Body of pancreas (tissue), 4 donors: ENCODE measurements around the gene ADTRP. TPM values are rescaled to one million over a fixed set of nuclear protein-coding genes. Genes with fewer than 3 reads are reported as not detected.
"Not testable (repeated sequence)": the region's sequence is repeated elsewhere in the genome, so short reads cannot be mapped to it uniquely, and the experiment has no call there.

ENCODE experiments used
- ATAC-seq: fragments of 150-250 bp; one replicate; pipeline ENCODE4 v1.9.1; 2016
- DNase-seq, 4 donors: peaks; one replicate each; pipeline ENCODE4 v3.0.0-alpha.2; 2019
- H3K27ac ChIP-seq, 4 donors: fragments of 200-600 bp; sonication (generic); 1 replicate in 3 of 4; 2 replicates in 1 of 4; pipeline versions ENCODE4 v1.5.1 to v1.6.1; 2016 to 2019; ENCODE audit warnings: mild to moderate bottlenecking in 1 of 4, mixed read lengths in 1 of 4, moderate library complexity in 1 of 4
- H3K27me3 ChIP-seq, 2 donors: fragments of 200-600 bp; sonication (generic); one replicate each; pipeline ENCODE4 v1.6.0; 2016; ENCODE audit warnings: mild to moderate bottlenecking in 1 of 2
- H3K36me3 ChIP-seq, 2 donors: fragments of 200-600 bp; sonication (generic); replicated peaks in 1 of 2; 2 replicates each; pipeline ENCODE4 v1.5.1; 2016; ENCODE audit warnings: low read depth in 2 of 2; ENCODE audit not compliant: insufficient read depth in 1 of 2
- H3K4me1 ChIP-seq: fragments of 200-600 bp; sonication (generic); one replicate; pipeline ENCODE4 v1.6.0; 2016
- H3K4me3 ChIP-seq, 2 donors: fragments of 200-600 bp; sonication (generic); 1 replicate in 1 of 2; 2 replicates in 1 of 2; pipeline ENCODE4 v1.5.1; 2016 to 2019
- H3K9me3 ChIP-seq, 3 donors: fragments of 200-600 bp; sonication (generic); 1 replicate in 2 of 3; 2 replicates in 1 of 3; pipeline ENCODE4 v1.5.1; 2016
- CTCF ChIP-seq, 7 experiments: fragments of 450-650 bp in 4 of 7; fragments of 200-600 bp in 3 of 7; sonication (generic) in 3 of 7; IDR thresholded peaks; one replicate each; pipeline ENCODE4 v1.5.1; 2016 to 2019; ENCODE audit warnings: antibody characterized with exemption in 7 of 7
- POLR2A ChIP-seq, 3 donors: fragments of 450-650 bp; IDR thresholded peaks; one replicate each; pipeline ENCODE4 v1.6.1; 2016; ENCODE audit warnings: antibody characterized with exemption in 3 of 3, mild to moderate bottlenecking in 2 of 3
- WGBS, 2 donors: methylation state at CpG; one replicate each; pipeline ENCODE4 v1.1.5; 2017; 5-methylcytosine and 5-hydroxymethylcytosine counted together
- intact Hi-C: fragments of 100-400 bp; cut with DNase I; formaldehyde crosslinking; loops from one replicate; pipeline ENCODE4 v1.15.1; 2023
- total RNA-seq, 2 donors: library from RNA; depleted of rRNA; stranded (reverse); fragments of >200 nt; gene quantifications; one replicate each; pipeline ENCODE4 v1.1.0, GENCODE V29; 2016

ADTRP gene
- total RNA-seq, 2 donors from 2014 or later = not detected

- 62 to 84% methylated on average over 4 of the region's 4 CpGs for WGBS, 2 donors
- H3K27ac ChIP-seq = no peak overlapping the region
These were observed 85.9 kb downstream of the ADTRP start for GRCh38 chr6:11692451-11693376.

GRCh38 chr6:11689847-11690246, 88.8 kb downstream of the ADTRP start:
- Histone ChIP-seq H3K9me3 (no peaks in the 10 kb centered on the region), H3K36me3 (no peaks in the 10 kb centered on the region), H3K4me3 (no peak overlapping the region), H3K27ac (no peak overlapping the region), H3K27me3 (no peaks in the 10 kb centered on the region), H3K4me1 (no peaks in the 10 kb centered on the region)
- intact Hi-C loops = no loop called here
- 88 to 89% methylated on average over 3 of the region's 3 CpGs for WGBS, 2 donors
- no peak for ATAC-seq
- DNase-seq = no peak
- TF ChIP-seq CTCF (IDR thresholded peaks at IDR 0.05) (no peak), POLR2A (IDR thresholded peaks at IDR 0.05) (no peak)

More at GRCh38 chr6:11692451-11693376, 85.9 kb downstream of the ADTRP start:
- no peaks in the 10 kb centered on the region for H3K36me3 ChIP-seq
- intact Hi-C loops = no loop called here
- no peaks in the 10 kb centered on the region for H3K9me3 ChIP-seq
- no peak for ATAC-seq
- H3K27me3 ChIP-seq = no peaks in the 10 kb centered on the region
- H3K4me3 ChIP-seq = no peak overlapping the region
- TF ChIP-seq POLR2A (IDR thresholded peaks at IDR 0.05) = no peak
- no peak for TF ChIP-seq CTCF (IDR thresholded peaks at IDR 0.05)
- no peaks in the 10 kb centered on the region for H3K4me1 ChIP-seq
- DNase-seq = no peak

GRCh38 chr6:11689400-11689799, 89.2 kb downstream of the ADTRP start:
- DNase-seq, intact Hi-C loops, H3K4me1 ChIP-seq, H3K9me3 ChIP-seq, H3K27me3 ChIP-seq, H3K4me3 ChIP-seq, ATAC-seq, H3K27ac ChIP-seq, H3K36me3 ChIP-seq: not testable (repeated sequence)
- 87 to 100% methylated on average over 1 of the region's 1 CpG for WGBS, 2 donors

GRCh38 chr6:11688425-11688709, 90.2 kb downstream of the ADTRP start:
- H3K27me3 ChIP-seq = no peaks in the 10 kb centered on the region
- H3K27ac ChIP-seq = no peak overlapping the region
- no peaks in the 10 kb centered on the region for H3K4me1 ChIP-seq
- DNase-seq (no peak), ATAC-seq (no peak)
- H3K4me3 ChIP-seq = no peak overlapping the region
- intact Hi-C loops = no loop called here
- no peaks in the 10 kb centered on the region for H3K9me3 ChIP-seq
- WGBS, 2 donors = 67 to 93% methylated on average over 1 of the region's 1 CpG
- no peaks in the 10 kb centered on the region for H3K36me3 ChIP-seq
- no peak for TF ChIP-seq POLR2A (IDR thresholded peaks at IDR 0.05)

GRCh38 chr6:11685481-11686093, 93.0 kb downstream of the ADTRP start:
- H3K4me3 ChIP-seq = no peak overlapping the region
- no peaks in the 10 kb centered on the region for H3K36me3 ChIP-seq
- H3K9me3 ChIP-seq = no peaks in the 10 kb centered on the region
- no peak for TF ChIP-seq CTCF (IDR thresholded peaks at IDR 0.05)
- TF ChIP-seq POLR2A (IDR thresholded peaks at IDR 0.05) = no peak
- H3K27ac ChIP-seq = no peak overlapping the region
- DNase-seq (no peak), ATAC-seq (no peak)
- H3K4me1 ChIP-seq = no peaks in the 10 kb centered on the region
- WGBS, 2 donors = 69 to 75% methylated on average over 3 of the region's 3 CpGs
- intact Hi-C loops = no loop called here
- H3K27me3 ChIP-seq = no peaks in the 10 kb centered on the region
